Stimulated activated naive CD8-positive, alpha-beta T cell treated with anti-CD3 and anti-CD28 coated beads, Interleukin-15, Interleukin-2, amounts not matched to agents 100 ng/mL and 50 ng/mL, for 24 hours (primary cell): Measurements from ENCODE around the gene LRRC1.

Experiments used
- H3K27ac Mint-ChIP-seq: one replicate; pipeline ENCODE4 v1.8.0; 2021; ENCODE audit warnings: mild to moderate bottlenecking, mixed read lengths
- H3K27me3 Mint-ChIP-seq: one replicate; pipeline ENCODE4 v1.8.0; 2021; ENCODE audit warnings: mixed read lengths
- H3K36me3 Mint-ChIP-seq: one replicate; pipeline ENCODE4 v1.8.0; 2021; ENCODE audit warnings: low read depth, mixed read lengths
- H3K4me1 Mint-ChIP-seq: one replicate; pipeline ENCODE4 v1.8.0; 2021; ENCODE audit warnings: low read depth, mixed read lengths
- H3K4me3 Mint-ChIP-seq: one replicate; pipeline ENCODE4 v1.8.0; 2021; ENCODE audit warnings: mild to moderate bottlenecking, mixed read lengths
- H3K9me3 Mint-ChIP-seq: one replicate; pipeline ENCODE4 v1.8.0; 2021; ENCODE audit warnings: mixed read lengths

Gene LRRC1

GRCh38 chr6:53860511-53860910 is 65.7 kb downstream of the LRRC1 start:
- Mint-ChIP-seq H3K4me3 (no peak overlapping the region), H3K9me3 (no peaks in the 10 kb centered on the region)

GRCh38 chr6:53861518-53861917 is 66.7 kb downstream of the LRRC1 start:
- Mint-ChIP-seq H3K4me1 (peaks cover 4% of the 10 kb centered on the region), H3K9me3 (no peaks in the 10 kb centered on the region)

More at GRCh38 chr6:53860511-53860910, 65.7 kb downstream of the LRRC1 start:
- Mint-ChIP-seq H3K27me3 (no peaks in the 10 kb centered on the region), H3K4me1 (peaks cover 4% of the 10 kb centered on the region), H3K27ac (no peak overlapping the region), H3K36me3 (no peaks in the 10 kb centered on the region)

GRCh38 chr6:53862662-53863462 is 68.1 kb downstream of the LRRC1 start:
- no peak overlapping the region for H3K4me3 Mint-ChIP-seq
- H3K27me3 Mint-ChIP-seq: no peaks in the 10 kb centered on the region
- H3K27ac Mint-ChIP-seq: no peak overlapping the region
- H3K9me3 Mint-ChIP-seq: no peaks in the 10 kb centered on the region
- no peaks in the 10 kb centered on the region for H3K36me3 Mint-ChIP-seq
- H3K4me1 Mint-ChIP-seq: peaks cover 4% of the 10 kb centered on the region

More at GRCh38 chr6:53861518-53861917, 66.7 kb downstream of the LRRC1 start:
- H3K27ac Mint-ChIP-seq: no peak overlapping the region
- H3K36me3 Mint-ChIP-seq: no peaks in the 10 kb centered on the region
- no peak overlapping the region for H3K4me3 Mint-ChIP-seq
- no peaks in the 10 kb centered on the region for H3K27me3 Mint-ChIP-seq

DNA sequence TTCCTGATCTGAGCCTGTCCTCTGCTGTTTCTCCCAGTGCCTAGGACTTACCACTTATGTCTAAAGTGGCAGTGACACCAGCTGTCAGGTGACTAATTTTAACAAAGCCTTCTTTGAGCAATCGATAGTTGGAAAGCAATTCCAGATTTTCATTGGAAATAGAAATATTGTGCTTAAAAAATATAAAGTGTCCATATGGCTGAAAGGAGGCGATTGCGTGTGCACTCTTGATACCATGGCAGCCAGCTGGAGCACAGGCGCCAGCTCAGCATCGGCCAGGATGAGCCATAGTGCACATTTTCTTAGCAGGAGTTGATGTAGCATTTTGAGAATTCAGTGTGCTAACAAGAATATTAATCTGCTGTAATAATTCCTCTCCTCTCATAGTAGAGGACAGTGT is 70.0 kb downstream of the LRRC1 start:
- Mint-ChIP-seq H3K27ac (no peak overlapping the region), H3K36me3 (no peaks in the 10 kb centered on the region), H3K4me1 (peaks cover 4% of the 10 kb centered on the region), H3K27me3 (no peaks in the 10 kb centered on the region), H3K9me3 (no peaks in the 10 kb centered on the region), H3K4me3 (no peak overlapping the region)

- Mint-ChIP-seq H3K9me3 (no peaks in the 10 kb centered on the region), H3K4me1 (peaks cover 4% of the 10 kb centered on the region), H3K27ac (no peak overlapping the region), H3K27me3 (no peaks in the 10 kb centered on the region), H3K4me3 (no peak overlapping the region), H3K36me3 (peaks cover 3% of the 10 kb centered on the region)
Observed at GRCh38 chr6:53866226-53866625, 71.4 kb downstream of the LRRC1 start.

- Mint-ChIP-seq H3K4me1 (no peaks in the 10 kb centered on the region), H3K9me3 (no peaks in the 10 kb centered on the region), H3K36me3 (peaks cover 4% of the 10 kb centered on the region), H3K27me3 (no peaks in the 10 kb centered on the region), H3K27ac (no peak overlapping the region), H3K4me3 (no peak overlapping the region)
Observed at GRCh38 chr6:53868626-53869025, 73.8 kb downstream of the LRRC1 start.

DNA sequence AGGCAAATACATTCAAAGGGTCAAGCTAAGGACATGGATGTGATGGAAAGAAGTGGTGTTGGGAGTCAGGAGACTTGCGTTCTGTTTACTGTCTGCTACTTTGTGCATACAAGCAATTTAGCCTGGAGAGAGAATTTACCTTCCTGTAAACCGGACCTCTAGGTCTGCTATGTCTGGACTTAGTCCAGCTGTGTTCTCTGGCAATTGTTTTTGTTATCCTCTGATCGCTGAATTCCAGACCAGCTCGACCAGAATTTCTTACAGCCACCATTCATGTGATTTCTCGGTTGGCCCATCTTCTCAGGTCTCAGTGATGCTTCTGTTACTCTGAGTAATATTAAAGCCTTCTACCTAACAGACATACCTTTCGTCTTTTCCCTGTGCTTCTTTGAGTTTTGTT is 75.2 kb downstream of the LRRC1 start:
- no peaks in the 10 kb centered on the region for H3K4me1 Mint-ChIP-seq
- H3K36me3 Mint-ChIP-seq: peaks cover 4% of the 10 kb centered on the region
- no peak overlapping the region for H3K4me3 Mint-ChIP-seq
- no peaks in the 10 kb centered on the region for H3K9me3 Mint-ChIP-seq
- H3K27ac Mint-ChIP-seq: no peak overlapping the region
- H3K27me3 Mint-ChIP-seq: no peaks in the 10 kb centered on the region

GRCh38 chr6:53873922-53874321 is 79.1 kb downstream of the LRRC1 start:
- no peak overlapping the region for H3K27ac Mint-ChIP-seq
- H3K9me3 Mint-ChIP-seq: no peaks in the 10 kb centered on the region
- no peaks in the 10 kb centered on the region for H3K27me3 Mint-ChIP-seq
- H3K36me3 Mint-ChIP-seq: peaks cover 4% of the 10 kb centered on the region
- no peaks in the 10 kb centered on the region for H3K4me1 Mint-ChIP-seq
- H3K4me3 Mint-ChIP-seq: no peak overlapping the region

GRCh38 chr6:53874964-53875363 is 80.2 kb downstream of the LRRC1 start:
- H3K27me3 Mint-ChIP-seq: no peaks in the 10 kb centered on the region
- H3K36me3 Mint-ChIP-seq: peaks cover 9% of the 10 kb centered on the region
- no peaks in the 10 kb centered on the region for H3K9me3 Mint-ChIP-seq
- no peaks in the 10 kb centered on the region for H3K4me1 Mint-ChIP-seq
- H3K4me3 Mint-ChIP-seq: no peak overlapping the region
- H3K27ac Mint-ChIP-seq: no peak overlapping the region

DNA sequence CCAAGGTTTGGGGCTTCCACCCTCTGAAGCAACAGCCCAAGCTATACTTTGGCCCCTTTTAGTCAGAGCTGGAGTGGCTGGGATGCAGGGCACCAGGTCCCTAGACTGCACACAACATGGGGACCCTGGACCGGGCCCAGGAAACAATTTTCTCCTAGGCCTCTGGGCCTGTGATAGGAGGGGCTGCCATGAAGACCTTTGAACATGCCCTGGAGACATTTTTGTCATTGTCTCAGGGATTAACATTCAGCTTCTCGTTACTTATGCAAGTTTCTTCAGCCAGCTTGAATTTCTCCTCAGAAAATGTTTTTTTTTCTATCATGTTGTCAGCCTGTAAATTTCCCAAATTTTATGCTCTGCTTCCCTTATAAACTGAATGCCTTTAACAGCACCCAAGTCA is 82.3 kb downstream of the LRRC1 start:
- Mint-ChIP-seq H3K4me3 (no peak overlapping the region), H3K27ac (no peak overlapping the region), H3K36me3 (peaks cover 5% of the 10 kb centered on the region), H3K9me3 (no peaks in the 10 kb centered on the region), H3K27me3 (no peaks in the 10 kb centered on the region), H3K4me1 (no peaks in the 10 kb centered on the region)

- Mint-ChIP-seq H3K27me3 (no peaks in the 10 kb centered on the region), H3K27ac (no peak overlapping the region), H3K36me3 (peaks cover 6% of the 10 kb centered on the region), H3K9me3 (no peaks in the 10 kb centered on the region), H3K4me3 (no peak overlapping the region), H3K4me1 (no peaks in the 10 kb centered on the region)
Observed at GRCh38 chr6:53878808-53879207, 84.0 kb downstream of the LRRC1 start.

- no peak overlapping the region for H3K4me3 Mint-ChIP-seq
Observed at GRCh38 chr6:53879608-53880007, 84.8 kb downstream of the LRRC1 start.

GRCh38 chr6:53887316-53887715 is 92.5 kb downstream of the LRRC1 start:
- Mint-ChIP-seq H3K4me3 (no peak overlapping the region), H3K4me1 (no peaks in the 10 kb centered on the region), H3K27me3 (no peaks in the 10 kb centered on the region), H3K9me3 (no peaks in the 10 kb centered on the region), H3K36me3 (peaks cover 4% of the 10 kb centered on the region), H3K27ac (no peak overlapping the region)

More at GRCh38 chr6:53879608-53880007, 84.8 kb downstream of the LRRC1 start:
- H3K27ac Mint-ChIP-seq: no peak overlapping the region
- H3K4me1 Mint-ChIP-seq: no peaks in the 10 kb centered on the region
- no peaks in the 10 kb centered on the region for H3K9me3 Mint-ChIP-seq
- H3K36me3 Mint-ChIP-seq: peaks cover 8% of the 10 kb centered on the region
- no peaks in the 10 kb centered on the region for H3K27me3 Mint-ChIP-seq

DNA sequence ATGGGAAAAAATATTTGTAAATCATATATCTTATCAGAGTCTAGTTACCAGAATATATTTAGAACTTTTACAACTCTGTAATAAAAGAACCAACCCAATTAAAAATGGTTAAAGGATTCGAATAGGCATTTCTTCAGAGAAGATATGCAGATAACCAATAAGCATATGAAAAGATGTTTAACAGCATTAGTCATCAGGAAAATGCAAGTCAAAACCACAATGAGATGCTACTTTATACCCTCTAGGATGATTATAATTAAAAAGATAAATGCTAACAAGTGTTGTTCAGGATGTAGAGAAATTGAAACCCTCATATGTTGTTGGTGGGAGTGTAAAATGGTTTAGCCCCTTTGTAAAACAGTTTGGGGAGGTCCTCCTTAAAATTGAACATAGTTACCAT is 94.1 kb downstream of the LRRC1 start:
- H3K27me3 Mint-ChIP-seq: no peaks in the 10 kb centered on the region
- H3K9me3 Mint-ChIP-seq: no peaks in the 10 kb centered on the region
- no peak overlapping the region for H3K4me3 Mint-ChIP-seq
- peaks cover under 1% of the 10 kb centered on the region for H3K36me3 Mint-ChIP-seq
- peaks cover 8% of the 10 kb centered on the region for H3K4me1 Mint-ChIP-seq
- no peak overlapping the region for H3K27ac Mint-ChIP-seq

GRCh38 chr6:53889365-53889764 is 94.6 kb downstream of the LRRC1 start:
- Mint-ChIP-seq H3K4me3 (no peak overlapping the region), H3K9me3 (no peaks in the 10 kb centered on the region), H3K4me1 (peaks cover 13% of the 10 kb centered on the region), H3K36me3 (no peaks in the 10 kb centered on the region), H3K27me3 (no peaks in the 10 kb centered on the region), H3K27ac (no peak overlapping the region)

- Mint-ChIP-seq H3K27me3 (no peaks in the 10 kb centered on the region), H3K4me3 (no peak overlapping the region), H3K36me3 (peaks cover 4% of the 10 kb centered on the region), H3K4me1 (peaks cover 17% of the 10 kb centered on the region), H3K27ac (no peak overlapping the region), H3K9me3 (no peaks in the 10 kb centered on the region)
Observed at GRCh38 chr6:53892707-53893106, 97.9 kb downstream of the LRRC1 start.
